IMR-90 (cell line): Measurements from ENCODE around the gene BEND3. TPM values are rescaled to one million over a fixed set of nuclear protein-coding genes. Genes with fewer than 3 reads are reported as not detected.
A peak's percentile ranks its signal among the peaks of the same experiment; 100 is the strongest.

Source experiments
- ATAC-seq: fragments of 200-7000 bp; cut with Tn5 transposase; 2 replicates; pipeline ENCODE4 v1.9.1; 2020; ENCODE audit warnings: low read depth, mild to moderate bottlenecking, moderate library complexity
- BruUV-seq: library from RNA; stranded (reverse); fragments of 400-500 nt; replicated peaks from 2 replicates; lab custom pipeline; 2021; lab: Mats Ljungman, UMichigan
- CTCF ChIA-PET: fragments of 300-600 bp; formaldehyde crosslinking; extraction: SDS; loops from one replicate; lab custom pipeline; 2021; ENCODE audit warnings: antibody characterized with exemption; lab: Yijun Ruan, JAX
- POLR2A ChIA-PET: fragments of 300-600 bp; sonication (Branson Sonifier 250); formaldehyde crosslinking; loops from one replicate; lab custom pipeline; 2022; ENCODE audit warnings: antibody characterized with exemption; ENCODE audit not compliant: unreplicated experiment; lab: Charles Lee
- DNase-seq: peaks from one replicate; pipeline ENCODE4 v3.0.0; 2013
- H2AFZ ChIP-seq: replicated peaks from 2 replicates; pipeline ENCODE3; 2013; ENCODE audit warnings: low read length, mild to moderate bottlenecking; ENCODE audit not compliant: poor library complexity
- H2AK5ac ChIP-seq: 2 replicates; pipeline ENCODE4 v1.6.1; 2013; ENCODE audit warnings: low read depth, low read length, inconsistent platforms
- H2AK9ac ChIP-seq: replicated peaks from 2 replicates; pipeline ENCODE3; 2013; ENCODE audit warnings: mild to moderate bottlenecking, low read depth, low read length, moderate library complexity; ENCODE audit not compliant: poor library complexity
- H2BK120ac ChIP-seq: 2 replicates; pipeline ENCODE4 v1.6.1; 2013; ENCODE audit warnings: low read depth, low read length, inconsistent platforms
- H2BK15ac ChIP-seq: 3 replicates; pipeline ENCODE4 v1.6.1; 2013; ENCODE audit warnings: low read depth, low read length, inconsistent platforms
- H2BK20ac ChIP-seq: 2 replicates; pipeline ENCODE4 v1.6.1; 2013; ENCODE audit warnings: low read depth, mild to moderate bottlenecking, inconsistent platforms, low read length, moderate library complexity
- H2BK5ac ChIP-seq: 2 replicates; pipeline ENCODE4 v1.6.1; 2013; ENCODE audit warnings: mild to moderate bottlenecking, low read depth, low read length, inconsistent platforms; ENCODE audit not compliant: poor library complexity, severe bottlenecking
- H3K14ac ChIP-seq: replicated peaks from 2 replicates; pipeline ENCODE4 v1.6.1; 2013; ENCODE audit warnings: low read depth, low read length, inconsistent platforms
- H3K18ac ChIP-seq: 2 replicates; pipeline ENCODE4 v1.6.1; 2013; ENCODE audit warnings: low read depth, low read length, control low read depth
- H3K23ac ChIP-seq: 2 replicates; pipeline ENCODE4 v1.6.1; 2013; ENCODE audit warnings: low read depth, low read length, inconsistent platforms
- H3K27ac ChIP-seq: 2 replicates; pipeline ENCODE4 v1.5.1; 2013; ENCODE audit warnings: mild to moderate bottlenecking, control low read depth, low read length; ENCODE audit not compliant: insufficient read depth
- H3K27me3 ChIP-seq: 2 replicates; pipeline ENCODE4 v1.6.1; 2013; ENCODE audit warnings: low read length; ENCODE audit not compliant: control insufficient read depth, insufficient read depth
- H3K36me3 ChIP-seq: 2 replicates; pipeline ENCODE4 v1.6.1; 2013; ENCODE audit warnings: low read length, mixed read lengths; ENCODE audit not compliant: control insufficient read depth, insufficient read depth
- H3K4ac ChIP-seq: 2 replicates; pipeline ENCODE4 v1.6.1; 2013; ENCODE audit warnings: low read depth, low read length, inconsistent platforms
- H3K4me1 ChIP-seq: 2 replicates; pipeline ENCODE4 v1.6.1; 2013; ENCODE audit warnings: low read length, mixed read lengths; ENCODE audit not compliant: control insufficient read depth, insufficient read depth
- H3K4me2 ChIP-seq: 2 replicates; pipeline ENCODE4 v1.6.1; 2013; ENCODE audit warnings: low read depth, mild to moderate bottlenecking, control low read depth, low read length, moderate library complexity
- H3K4me3 ChIP-seq: 2 replicates; pipeline ENCODE4 v1.5.1; 2013; ENCODE audit warnings: low read depth, mild to moderate bottlenecking, control low read depth, low read length, moderate library complexity; ENCODE audit not compliant: insufficient read depth
- H3K56ac ChIP-seq: 2 replicates; pipeline ENCODE4 v1.6.1; 2013; ENCODE audit warnings: low read length, inconsistent platforms; ENCODE audit not compliant: insufficient read depth; ENCODE audit errors: extremely low read depth
- H3K79me1 ChIP-seq, 2 experiments: 2 replicates each; pipeline ENCODE4 v1.6.1; 2013; ENCODE audit warnings: low read length in 2 of 2, inconsistent platforms in 1 of 2, low read depth in 1 of 2
- H3K9ac ChIP-seq: 2 replicates; pipeline ENCODE4 v1.6.1; 2013; ENCODE audit warnings: low read depth, low read length, control low read depth
- H3K9me1 ChIP-seq: 2 replicates; pipeline ENCODE4 v1.6.1; 2013; ENCODE audit warnings: low read length, inconsistent platforms; ENCODE audit not compliant: insufficient read depth
- H3K9me3 ChIP-seq: 2 replicates; pipeline ENCODE4 v1.6.1; 2013; ENCODE audit warnings: low read length; ENCODE audit not compliant: control insufficient read depth, insufficient read depth
- H4K20me1 ChIP-seq: 2 replicates; pipeline ENCODE4 v1.6.1; 2013; ENCODE audit warnings: low read length, inconsistent platforms; ENCODE audit not compliant: insufficient read depth
- H4K5ac ChIP-seq: 2 replicates; pipeline ENCODE4 v1.6.1; 2013; ENCODE audit warnings: mild to moderate bottlenecking, low read depth, low read length, control low read depth
- H4K8ac ChIP-seq, 2 experiments: 2 replicates each; pipeline ENCODE4 v1.6.1; 2013; ENCODE audit warnings: low read depth in 2 of 2, low read length in 2 of 2, control low read depth in 1 of 2, inconsistent platforms in 1 of 2
- H4K91ac ChIP-seq: 2 replicates; pipeline ENCODE4 v1.6.1; 2013; ENCODE audit warnings: low read depth, low read length, inconsistent platforms; ENCODE audit not compliant: insufficient read depth
- RAD21 ChIP-seq: IDR thresholded peaks from 2 replicates; pipeline ENCODE4 v1.6.1; 2012; ENCODE audit warnings: low read length, improper control_type of control experiment
- SMC3 ChIP-seq: fragments of 150-350 bp; IDR thresholded peaks from 2 replicates; pipeline ENCODE4 v1.6.1; 2016; ENCODE audit warnings: low read depth, mild to moderate bottlenecking, antibody characterized with exemption, low read length, moderate library complexity
- WGBS, 2 experiments: methylation state at CpG; one replicate each; pipeline versions ENCODE4 v1.1.5 to v1.1.7; 2013; ENCODE audit warnings: missing lambda C conversion rate in 2 of 2; ENCODE audit not compliant: insufficient read length in 1 of 2; ENCODE audit errors: extremely low coverage in 2 of 2; 5-methylcytosine and 5-hydroxymethylcytosine counted together
- dilution Hi-C: fragments of 300-500 bp; cut with HindIII; formaldehyde crosslinking; loops from one replicate; pipeline ENCODE4 v1.14.3; 2018; ENCODE audit warnings: low sequenced_read_pairs; ENCODE audit not compliant: unreplicated experiment
- in situ Hi-C: fragments of 300-500 bp; cut with MboI; formaldehyde crosslinking; loops from 3 replicates; pipeline ENCODE4 v1.14.3; 2019; ENCODE audit warnings: low sequenced_read_pairs, inconsistent platforms, mixed read lengths
- intact Hi-C: fragments of 100-400 bp; cut with micrococcal nuclease; formaldehyde crosslinking; loops from 2 replicates; pipeline ENCODE4 v1.10.0; 2022
- polyA plus RNA-seq, 3 experiments: library from polyadenylated mRNA; depleted of rRNA; stranded (reverse); fragments of >200 nt; gene quantifications; 2 replicates each; pipeline ENCODE4 v1.2.3, GENCODE V29; 2012; ENCODE audit warnings: low replicate concordance in 1 of 3
- total RNA-seq: library from RNA; depleted of rRNA; stranded (reverse); fragments of >200 nt; gene quantifications from 2 replicates; pipeline ENCODE4 v1.2.3, GENCODE V29; 2012
- TF ChIP-seq, protein P1 (sequence below): fragments of 150-350 bp; IDR thresholded peaks from 2 replicates; pipeline ENCODE4 v1.6.1; 2016; ENCODE audit warnings: low read depth, mild to moderate bottlenecking, low read length, moderate library complexity, borderline replicate concordance

BEND3 gene
- total and polyA plus RNA-seq, 2 of the 4 experiments (the other 2 are of a cell fraction): 1.2 to 1.8 TPM

DNA sequence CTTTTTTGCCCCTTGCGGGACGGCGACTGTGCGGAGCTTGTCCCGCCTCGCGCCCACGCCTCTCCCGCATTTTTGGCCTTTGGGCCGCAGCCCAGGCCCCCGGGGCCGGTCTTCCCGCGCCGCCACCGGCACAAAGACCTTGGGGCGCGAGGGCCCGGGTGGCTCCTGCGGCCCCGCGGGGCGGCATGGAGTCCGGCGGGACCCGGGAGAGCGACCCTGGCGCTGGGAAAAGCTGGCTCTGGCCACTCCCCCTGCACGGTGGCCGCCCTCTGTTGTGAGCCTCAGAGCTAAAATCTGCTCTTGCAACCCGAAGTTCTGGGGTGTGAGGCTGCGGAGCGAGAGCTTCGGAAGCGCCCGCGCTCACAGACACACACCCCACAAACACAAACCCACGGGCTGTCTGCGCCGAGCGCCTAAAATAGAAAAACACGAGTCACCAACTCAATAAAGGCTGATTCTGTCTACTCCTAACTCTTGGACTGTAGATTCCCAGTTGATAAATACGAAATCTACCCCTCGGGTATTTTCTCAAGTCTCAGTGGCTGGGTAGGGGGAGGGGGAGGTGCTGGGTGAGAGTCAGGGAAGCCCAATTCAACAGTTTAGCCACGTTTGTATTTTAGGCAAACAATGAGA is 496 bp upstream of the BEND3 start:
- peak; percentile 34 for ATAC-seq
- CTCF ChIA-PET: interaction anchor here (0.5 to 1.1 kb wide), 3 partner anchors 88 to 1246 kb away, joined by 3 to 4 read pairs (median 3); no protein-coding TSS in a partner anchor
- no peaks in the 10 kb centered on the region for H3K4me1 ChIP-seq

More for the DNA sequence above, 496 bp upstream of the BEND3 start:
- Histone ChIP-seq H2BK20ac (no peak overlapping the region), H3K9ac (peak overlapping the region; percentile 48), H3K79me1 (peaks cover 0 to 10% of the 10 kb centered on the region in 2 experiments; a peak in 1 of 4 replicates), H3K27ac (peak overlapping the region; percentile 5; the same call in 1 of the 2 replicates), H3K9me1 (no peaks in the 10 kb centered on the region), H3K4ac (no peak overlapping the region), H3K36me3 (no peaks in the 10 kb centered on the region), H2BK5ac (no peak overlapping the region), H2BK120ac (no peak overlapping the region), H3K14ac (no peak overlapping the region), H3K4me3 (peak overlapping the region; percentile 98), H3K4me2 (peak overlapping the region; percentile 100), H3K9me3 (no peaks in the 10 kb centered on the region), H4K91ac (no peak overlapping the region), H2AFZ (peak overlapping the region; percentile 86), H4K20me1 (peaks cover 4% of the 10 kb centered on the region; the same call in 1 of the 2 replicates), H2AK5ac (no peak overlapping the region), H4K5ac (no peak overlapping the region), H3K27me3 (peaks cover 3% of the 10 kb centered on the region; the same call in 1 of the 2 replicates), H2AK9ac (no peak overlapping the region), H3K18ac (no peak overlapping the region), H4K8ac (no peak overlapping the region), H2BK15ac (no peak overlapping the region), H3K56ac (no peak overlapping the region), H3K23ac (no peak overlapping the region)
- WGBS, 2 experiments: 0% methylated on average over 9 of the region's 45 CpGs; no CpG with 5 or more reads in 1 of the 2 experiments
- dilution Hi-C loops (no loop called here), in situ Hi-C loops (no loop called here), intact Hi-C loops (loop anchor here (2.0 kb wide), 2 partner anchors 377 to 777 kb away; no protein-coding TSS in a partner anchor)
- POLR2A ChIA-PET: no interaction called here
- BruUV-seq: no TSS peak
- TF ChIP-seq SMC3 (no peak), RAD21 (no peak)
- TF ChIP-seq, protein P1, sequence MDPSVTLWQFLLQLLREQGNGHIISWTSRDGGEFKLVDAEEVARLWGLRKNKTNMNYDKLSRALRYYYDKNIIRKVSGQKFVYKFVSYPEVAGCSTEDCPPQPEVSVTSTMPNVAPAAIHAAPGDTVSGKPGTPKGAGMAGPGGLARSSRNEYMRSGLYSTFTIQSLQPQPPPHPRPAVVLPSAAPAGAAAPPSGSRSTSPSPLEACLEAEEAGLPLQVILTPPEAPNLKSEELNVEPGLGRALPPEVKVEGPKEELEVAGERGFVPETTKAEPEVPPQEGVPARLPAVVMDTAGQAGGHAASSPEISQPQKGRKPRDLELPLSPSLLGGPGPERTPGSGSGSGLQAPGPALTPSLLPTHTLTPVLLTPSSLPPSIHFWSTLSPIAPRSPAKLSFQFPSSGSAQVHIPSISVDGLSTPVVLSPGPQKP: no peak
- DNase-seq: no peak
